HEK293 (cell line): Measurements from ENCODE around the gene RYR2.
A peak's percentile ranks its signal among the peaks of the same experiment; 100 is the strongest.

Experiments
- CTCF ChIA-PET: fragments of 350-600 bp; formaldehyde crosslinking; extraction: SDS; loops from one replicate; lab custom pipeline; 2021; ENCODE audit warnings: antibody characterized with exemption; lab: Yijun Ruan, JAX
- POLR2A ChIA-PET: fragments of 300-600 bp; formaldehyde crosslinking; extraction: SDS; loops from one replicate; lab custom pipeline; 2020; ENCODE audit warnings: antibody characterized with exemption, inconsistent platforms; lab: Yijun Ruan, JAX
- H3K27ac ChIP-seq: fragments of 200-500 bp; sonication (Bioruptor generic); 2 replicates; pipeline ENCODE4 v1.5.1; 2014; ENCODE audit warnings: low read depth, low read length, control low read depth, inconsistent platforms; ENCODE audit errors: extremely low read depth
- H3K36me3 ChIP-seq, 2 experiments: fragments of 200-500 bp in 1 of 2; sonication (Bioruptor generic) in 1 of 2; 1 replicate in 1 of 2; 2 replicates in 1 of 2; pipeline ENCODE4 v1.5.1; 2014 to 2017; ENCODE audit warnings: inconsistent platforms in 2 of 2, low read length in 2 of 2; ENCODE audit not compliant: control insufficient read depth in 2 of 2, insufficient read depth in 1 of 2
- H3K4me1 ChIP-seq: fragments of 200-500 bp; sonication (Bioruptor generic); 2 replicates; pipeline ENCODE4 v1.5.1; 2014; ENCODE audit warnings: mild to moderate bottlenecking, low read length, inconsistent platforms; ENCODE audit not compliant: control insufficient read depth, insufficient read depth
- H3K4me3 ChIP-seq: 2 replicates; pipeline ENCODE4 v1.5.1; 2011; ENCODE audit warnings: low read depth, mild to moderate bottlenecking, control low read depth, low read length, moderate library complexity
- H3K9me3 ChIP-seq: fragments of 200-500 bp; sonication (Bioruptor generic); 2 replicates; pipeline ENCODE4 v1.5.1; 2014; ENCODE audit warnings: low read depth, low read length, inconsistent platforms; ENCODE audit not compliant: control insufficient read depth, insufficient read depth
- HOXD13 ChIP-seq: sonication (generic); formaldehyde crosslinking; IDR thresholded peaks from 2 replicates; pipeline ENCODE4 v1.8.0; 2022; ENCODE audit warnings: missing genetic modification reagents, borderline replicate concordance
- KLF10 ChIP-seq: fragments of 450-650 bp; IDR thresholded peaks from 2 replicates; pipeline ENCODE4 v1.5.1; 2018; ENCODE audit warnings: missing biosample characterization, mild to moderate bottlenecking, missing genetic modification characterization
- KLF16 ChIP-seq: fragments of 450-650 bp; formaldehyde crosslinking; IDR thresholded peaks from 2 replicates; pipeline ENCODE4 v1.5.1; 2017; ENCODE audit warnings: missing biosample characterization, missing genetic modification characterization
- MEIS1 ChIP-seq: sonication (generic); formaldehyde crosslinking; IDR thresholded peaks from 2 replicates; pipeline ENCODE4 v1.8.1; 2022; ENCODE audit warnings: missing genetic modification reagents, mild to moderate bottlenecking, borderline replicate concordance
- PBX3 ChIP-seq: sonication (generic); formaldehyde crosslinking; IDR thresholded peaks from 2 replicates; pipeline ENCODE4 v1.8.1; 2022; ENCODE audit warnings: mild to moderate bottlenecking, moderate library complexity, missing genetic modification reagents
- PRDM10 ChIP-seq: fragments of 450-650 bp; formaldehyde crosslinking; IDR thresholded peaks from 2 replicates; pipeline ENCODE4 v1.5.1; 2016; ENCODE audit warnings: missing biosample characterization, missing genetic modification characterization
- REST ChIP-seq: fragments of 450-650 bp; formaldehyde crosslinking; IDR thresholded peaks from 2 replicates; pipeline ENCODE4 v1.5.1; 2016; ENCODE audit warnings: missing biosample characterization, missing genetic modification characterization
- SCRT1 ChIP-seq: fragments of 450-650 bp; formaldehyde crosslinking; IDR thresholded peaks from 2 replicates; pipeline ENCODE4 v1.5.1; 2016; ENCODE audit warnings: missing biosample characterization, missing genetic modification characterization, borderline replicate concordance
- TSHZ1 ChIP-seq: fragments of 450-650 bp; formaldehyde crosslinking; IDR thresholded peaks from 2 replicates; pipeline ENCODE4 v1.5.1; 2016; ENCODE audit warnings: missing biosample characterization, missing genetic modification characterization, borderline replicate concordance
- ZBTB1 ChIP-seq: fragments of 450-650 bp; formaldehyde crosslinking; IDR thresholded peaks from 2 replicates; pipeline ENCODE4 v1.5.1; 2016; ENCODE audit warnings: missing biosample characterization, missing genetic modification characterization
- ZBTB10 ChIP-seq: fragments of 450-650 bp; formaldehyde crosslinking; IDR thresholded peaks from 2 replicates; pipeline ENCODE4 v1.5.1; 2016; ENCODE audit warnings: missing biosample characterization, missing genetic modification characterization
- ZNF140 ChIP-seq: fragments of 450-650 bp; formaldehyde crosslinking; IDR thresholded peaks from 2 replicates; pipeline ENCODE4 v1.5.1; 2016; ENCODE audit warnings: missing biosample characterization, missing genetic modification characterization
- ZNF16 ChIP-seq: fragments of 450-650 bp; formaldehyde crosslinking; IDR thresholded peaks from 2 replicates; pipeline ENCODE4 v1.5.1; 2016; ENCODE audit warnings: low read depth, missing biosample characterization, missing genetic modification characterization
- ZNF184 ChIP-seq: fragments of 450-650 bp; IDR thresholded peaks from 2 replicates; pipeline ENCODE4 v1.5.1; 2018; ENCODE audit warnings: missing biosample characterization, mild to moderate bottlenecking, missing genetic modification characterization
- ZNF24 ChIP-seq: fragments of 450-650 bp; formaldehyde crosslinking; IDR thresholded peaks from 2 replicates; pipeline ENCODE4 v1.5.1; 2016; ENCODE audit warnings: missing biosample characterization, missing genetic modification characterization
- ZNF292 ChIP-seq: fragments of 450-650 bp; formaldehyde crosslinking; IDR thresholded peaks from 2 replicates; pipeline ENCODE4 v1.5.1; 2016; ENCODE audit warnings: low read depth, missing biosample characterization, missing genetic modification characterization, borderline replicate concordance
- ZNF416 ChIP-seq: fragments of 450-650 bp; formaldehyde crosslinking; IDR thresholded peaks from 2 replicates; pipeline ENCODE4 v1.5.1; 2016; ENCODE audit warnings: missing biosample characterization, missing genetic modification characterization
- ZNF585B ChIP-seq: fragments of 450-650 bp; formaldehyde crosslinking; IDR thresholded peaks from 2 replicates; pipeline ENCODE4 v1.5.1; 2016; ENCODE audit warnings: missing biosample characterization, missing genetic modification characterization
- ZNF621 ChIP-seq: fragments of 450-650 bp; formaldehyde crosslinking; IDR thresholded peaks from 2 replicates; pipeline ENCODE4 v1.5.1; 2017; ENCODE audit warnings: missing biosample characterization, missing genetic modification characterization

The RYR2 gene

GRCh38 chr1:237000191-237000590, 41.8 kb upstream of the RYR2 start (continued):
- TF ChIP-seq REST (tag by site-specific recombination) (peak; percentile 86), PBX3 (CRISPR knock-in tag) (no peak), KLF16 (tag by site-specific recombination) (no peak)

- no peaks in the 10 kb centered on the region for H3K9me3 ChIP-seq
- TF ChIP-seq ZNF292 (tag by site-specific recombination) = no peak
- no peak for TF ChIP-seq ZNF621 (tag by site-specific recombination)
- no peak for TF ChIP-seq PRDM10
- no peak for TF ChIP-seq HOXD13 (CRISPR knock-in tag)
- no peak for TF ChIP-seq ZNF24 (tag by site-specific recombination)
- TF ChIP-seq TSHZ1 = no peak
- no peak for TF ChIP-seq ZNF140 (tag by site-specific recombination)
- ChIA-PET CTCF (no interaction called here), POLR2A (no interaction called here)
- H3K4me1 ChIP-seq = no peaks in the 10 kb centered on the region
- H3K4me3 ChIP-seq = no peak overlapping the region
- no peaks in the 10 kb centered on the region for H3K36me3 ChIP-seq
- H3K27ac ChIP-seq = no peak overlapping the region
Observed at GRCh38 chr1:237003516-237003915, 38.5 kb upstream of the RYR2 start.

GRCh38 chr1:237004116-237004515, 37.9 kb upstream of the RYR2 start, which contains the start of gene MT1HL1:
Gene MT1HL1, minus strand, starts transcription at chr1:237004441. Its CDS starts 69 bp downstream, at chr1:237004372.
- Histone ChIP-seq H3K36me3 (no peaks in the 10 kb centered on the region), H3K4me1 (no peaks in the 10 kb centered on the region), H3K4me3 (no peak within 1 kb of the TSS), H3K9me3 (no peaks in the 10 kb centered on the region), H3K27ac (no peak within 1 kb of the TSS)
- ChIA-PET CTCF (no interaction called here), POLR2A (no interaction called here)
- TF ChIP-seq MEIS1 (no peak), ZBTB10 (tag by site-specific recombination) (no peak), ZNF184 (tag by site-specific recombination) (no peak), ZNF585B (tag by site-specific recombination) (no peak), KLF10 (tag by site-specific recombination) (no peak), ZNF16 (tag by site-specific recombination) (no peak), ZNF416 (tag by site-specific recombination) (no peak), SCRT1 (tag by site-specific recombination) (no peak), ZBTB1 (no peak)
